ENCODE results near the gene NOS3. TPM values are rescaled to one million over a fixed set of nuclear protein-coding genes. Genes with fewer than 3 reads are reported as not detected.

NOS3 gene
- total and polyA plus RNA-seq, 7 donors: 1.4 to 13.2 (median 5.8) TPM

DNA sequence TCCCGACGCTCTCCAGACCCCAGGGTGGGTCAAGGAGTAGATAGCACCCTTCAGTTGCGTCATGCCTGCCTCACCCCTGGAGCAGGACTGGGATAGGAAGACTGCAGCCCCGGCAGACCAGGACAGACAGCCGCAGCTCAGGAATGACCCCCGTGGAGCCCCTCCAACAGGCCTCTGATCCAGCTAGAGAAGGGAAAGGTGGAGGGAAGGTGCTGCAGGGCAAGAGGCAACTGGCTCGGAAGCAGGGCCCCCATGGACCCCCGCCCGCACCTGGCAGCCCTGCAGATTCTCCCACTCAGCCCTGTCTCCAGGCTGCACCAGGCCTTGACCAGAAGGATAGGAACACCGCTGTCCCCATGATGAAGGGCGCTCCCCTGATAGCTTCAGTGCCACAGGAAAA is 20.4 kb upstream of the NOS3 start:
- intact Hi-C loops (cut with DNase I): no loop called here
- DNase-seq (no peak), ATAC-seq (no peak)
- Histone ChIP-seq H3K4me1 (peaks cover 22% of the 10 kb centered on the region), H3K36me3 (ENCODE audit: insufficient read depth in 1 of 2, low read depth in 1 of 2) (no peaks in the 10 kb centered on the region), H3K4me3 (no peak overlapping the region), H3K9me3 (no peaks in the 10 kb centered on the region), H3K27ac (no peak overlapping the region), H3K27me3 (ENCODE audit: insufficient read depth in 3 of 3, low read length in 2 of 3) (peaks cover 0 to 31% (median 15%) of the 10 kb centered on the region in 3 donors)
- 83 to 92% (median 88%) methylated on average over 11 of the region's 11 CpGs for WGBS, 3 donors
- TF ChIP-seq, protein P1, sequence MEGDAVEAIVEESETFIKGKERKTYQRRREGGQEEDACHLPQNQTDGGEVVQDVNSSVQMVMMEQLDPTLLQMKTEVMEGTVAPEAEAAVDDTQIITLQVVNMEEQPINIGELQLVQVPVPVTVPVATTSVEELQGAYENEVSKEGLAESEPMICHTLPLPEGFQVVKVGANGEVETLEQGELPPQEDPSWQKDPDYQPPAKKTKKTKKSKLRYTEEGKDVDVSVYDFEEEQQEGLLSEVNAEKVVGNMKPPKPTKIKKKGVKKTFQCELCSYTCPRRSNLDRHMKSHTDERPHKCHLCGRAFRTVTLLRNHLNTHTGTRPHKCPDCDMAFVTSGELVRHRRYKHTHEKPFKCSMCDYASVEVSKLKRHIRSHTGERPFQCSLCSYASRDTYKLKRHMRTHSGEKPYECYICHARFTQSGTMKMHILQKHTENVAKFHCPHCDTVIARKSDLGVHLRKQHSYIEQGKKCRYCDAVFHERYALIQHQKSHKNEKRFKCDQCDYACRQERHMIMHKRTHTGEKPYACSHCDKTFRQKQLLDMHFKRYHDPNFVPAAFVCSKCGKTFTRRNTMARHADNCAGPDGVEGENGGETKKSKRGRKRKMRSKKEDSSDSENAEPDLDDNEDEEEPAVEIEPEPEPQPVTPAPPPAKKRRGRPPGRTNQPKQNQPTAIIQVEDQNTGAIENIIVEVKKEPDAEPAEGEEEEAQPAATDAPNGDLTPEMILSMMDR (IDR thresholded peaks at IDR 0.05): no peak

DNA sequence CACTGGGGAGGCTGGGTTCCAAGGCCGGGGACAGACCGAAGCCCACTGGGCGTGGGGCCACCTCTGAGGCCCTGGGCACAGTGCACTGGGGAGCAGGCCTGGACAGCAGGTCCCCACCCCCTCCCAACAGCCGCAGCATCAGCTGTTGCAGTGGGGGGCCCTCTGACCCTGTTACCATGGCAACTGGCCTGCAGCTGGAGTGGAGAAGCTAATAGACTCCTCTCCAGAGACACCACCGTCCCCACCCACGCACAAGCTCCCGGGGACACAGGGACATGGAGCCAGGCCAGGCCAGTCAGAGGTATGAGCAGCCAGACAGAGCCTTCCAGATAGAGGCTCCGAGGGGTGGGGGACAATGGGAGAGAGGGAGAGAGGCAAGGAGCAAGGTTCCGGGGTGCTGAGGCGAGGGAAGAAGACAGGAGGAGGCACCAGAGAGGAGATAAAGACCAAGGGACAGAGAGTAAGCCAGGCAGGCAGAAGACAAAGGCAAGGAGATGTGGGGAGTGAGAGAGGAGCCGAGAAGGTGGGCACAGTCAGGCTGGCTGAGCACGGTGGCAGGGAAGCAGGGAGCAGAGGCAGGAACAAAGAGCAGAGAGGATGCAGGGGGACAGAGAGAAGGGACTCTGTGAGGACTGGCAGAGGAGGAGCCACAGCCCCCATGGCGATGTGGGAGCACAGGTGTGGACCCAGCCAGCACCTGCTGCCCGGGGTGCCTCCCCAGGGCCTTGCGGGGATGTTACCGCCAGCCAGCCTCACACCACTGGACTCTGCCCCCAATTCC is 19.4 kb upstream of the NOS3 start:
- Histone ChIP-seq H3K4me3 (no peak overlapping the region), H3K36me3 (ENCODE audit: insufficient read depth in 1 of 2, low read depth in 1 of 2) (no peaks in the 10 kb centered on the region), H3K27ac (no peak overlapping the region), H3K27me3 (ENCODE audit: insufficient read depth in 3 of 3, low read length in 2 of 3) (peaks cover 0 to 41% (median 15%) of the 10 kb centered on the region in 3 donors), H3K9me3 (no peaks in the 10 kb centered on the region), H3K4me1 (peaks cover 24% of the 10 kb centered on the region)
- intact Hi-C loops (cut with DNase I): no loop called here
- ATAC-seq: no peak
- TF ChIP-seq, protein P1 (IDR thresholded peaks at IDR 0.05): no peak
- DNase-seq: no peak
- 27 to 37% (median 36%) methylated on average over 15 to 16 of the region's 16 CpGs for WGBS, 3 donors

DNA sequence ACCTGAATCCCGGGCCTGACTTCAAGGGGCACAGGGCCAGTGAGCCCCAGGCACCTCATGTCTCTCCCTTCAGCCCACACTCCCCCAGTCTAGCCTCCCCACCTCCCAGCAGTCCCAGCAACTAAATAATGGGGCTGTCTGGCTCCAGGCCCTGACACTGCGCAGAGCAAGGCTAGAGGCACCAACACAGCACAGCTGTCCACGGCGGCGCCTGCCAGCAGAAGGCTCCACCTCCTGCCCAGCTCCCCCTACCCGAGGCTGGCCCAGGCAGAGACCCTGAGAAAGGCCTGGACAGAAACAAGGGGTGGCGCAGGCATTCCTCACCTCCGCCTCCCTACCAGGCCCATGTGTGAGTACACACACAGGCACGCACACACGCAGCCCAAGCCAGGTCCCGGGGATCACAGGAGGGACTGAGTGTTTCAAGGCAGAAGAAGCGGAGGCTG is 18.8 kb upstream of the NOS3 start:
- Histone ChIP-seq H3K36me3 (ENCODE audit: insufficient read depth in 1 of 2, low read depth in 1 of 2) (no peaks in the 10 kb centered on the region), H3K27me3 (ENCODE audit: insufficient read depth in 3 of 3, low read length in 2 of 3) (peaks cover 0 to 47% (median 19%) of the 10 kb centered on the region in 3 donors), H3K27ac (no peak overlapping the region), H3K9me3 (no peaks in the 10 kb centered on the region), H3K4me1 (peaks cover 24% of the 10 kb centered on the region), H3K4me3 (no peak overlapping the region)
- DNase-seq (no peak), ATAC-seq (peak in 3 of 4 donors; percentile 33 to 48 (median 39))
- TF ChIP-seq, protein P1 (IDR thresholded peaks at IDR 0.05): no peak
- 30 to 36% (median 31%) methylated on average over 12 of the region's 12 CpGs for WGBS, 3 donors
- intact Hi-C loops (cut with DNase I): no loop called here

DNA sequence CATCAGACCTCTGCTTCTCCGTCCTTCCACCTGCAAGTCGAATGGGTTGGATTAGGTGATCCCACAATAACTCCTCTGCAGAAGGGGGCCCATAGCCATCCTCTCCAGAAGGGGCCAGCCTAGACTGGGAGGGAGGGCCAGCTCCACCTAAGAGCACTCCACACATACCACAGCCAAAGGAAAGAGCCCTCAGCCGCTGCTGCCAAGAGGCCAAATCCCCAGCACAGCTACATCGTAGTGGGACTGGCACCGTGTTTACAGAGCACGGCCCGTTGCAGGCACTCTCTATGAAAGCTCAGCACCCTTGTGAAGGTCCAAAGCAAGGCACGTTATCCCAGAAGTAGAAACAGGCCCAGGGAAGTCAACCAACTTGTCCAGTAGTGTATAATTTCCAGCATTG is 18.1 kb upstream of the NOS3 start:
- no peak overlapping the region for H3K4me3 ChIP-seq
- peaks cover 0 to 54% (median 23%) of the 10 kb centered on the region in 3 donors for H3K27me3 ChIP-seq (ENCODE audit: insufficient read depth in 3 of 3, low read length in 2 of 3)
- 52 to 60% (median 54%) methylated on average over 8 of the region's 8 CpGs for WGBS, 3 donors
- no peaks in the 10 kb centered on the region for H3K36me3 ChIP-seq (ENCODE audit: insufficient read depth in 1 of 2, low read depth in 1 of 2)
- no peak for DNase-seq
- H3K4me1 ChIP-seq: peaks cover 19% of the 10 kb centered on the region
- TF ChIP-seq, protein P1 (IDR thresholded peaks at IDR 0.05): no peak
- H3K9me3 ChIP-seq: no peaks in the 10 kb centered on the region
- no peak for ATAC-seq
- intact Hi-C loops (cut with DNase I): loop anchor here in 1 of 2 donors (1.0 kb wide), 1 partner anchor 40 kb away; no protein-coding TSS in a partner anchor
- no peak overlapping the region for H3K27ac ChIP-seq

Measured in psoas muscle (tissue), 8 donors.